NB4 (cell line): ENCODE data around the gene BDNF.

ENCODE experiments used
- DNase-seq: peaks from one replicate; pipeline ENCODE4 v3.0.0; 2010; ENCODE audit warnings: low read depth
- H3K4me3 ChIP-seq: one replicate; pipeline ENCODE4 v1.5.1; 2011; ENCODE audit warnings: mild to moderate bottlenecking, low read depth, low read length, moderate library complexity
- MYC ChIP-seq: IDR thresholded peaks from 2 replicates; pipeline ENCODE4 v1.6.1; 2011; ENCODE audit warnings: low read depth, low read length
- POLR2A ChIP-seq: IDR thresholded peaks from 2 replicates; pipeline ENCODE4 v1.6.1; 2011; ENCODE audit warnings: mild to moderate bottlenecking; ENCODE audit not compliant: insufficient read length; ENCODE audit errors: extremely low read depth
- TF ChIP-seq, protein P1 (sequence below): IDR thresholded peaks from one replicate; pipeline ENCODE4 v1.5.1; 2012; ENCODE audit warnings: low read depth, low read length
- TF ChIP-seq, protein P2 (sequence below): IDR thresholded peaks from 2 replicates; pipeline ENCODE4 v1.6.1; 2011; ENCODE audit warnings: low read depth, low read length

The BDNF gene

DNA sequence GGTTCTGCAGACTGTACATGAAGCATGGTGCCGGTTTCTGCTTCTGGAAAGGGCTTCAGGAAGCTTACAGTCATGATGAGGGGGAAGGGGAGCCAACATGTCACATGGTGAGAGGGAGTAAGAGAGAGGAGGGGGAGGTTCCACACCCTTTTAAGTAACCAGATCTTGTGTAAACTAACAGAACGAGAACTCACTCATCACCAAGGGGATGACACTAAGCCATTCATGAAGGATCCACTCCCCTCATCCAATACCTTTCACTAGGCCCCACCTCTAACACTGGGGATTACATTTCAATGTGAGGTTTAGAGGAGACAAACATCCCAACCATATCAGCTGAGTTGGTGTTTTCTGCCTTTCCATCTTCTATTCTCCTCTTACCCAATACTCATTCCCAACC is 83.5 kb downstream of the BDNF start:
- DNase-seq = no peak
- no peak for TF ChIP-seq MYC
- TF ChIP-seq, protein P1, sequence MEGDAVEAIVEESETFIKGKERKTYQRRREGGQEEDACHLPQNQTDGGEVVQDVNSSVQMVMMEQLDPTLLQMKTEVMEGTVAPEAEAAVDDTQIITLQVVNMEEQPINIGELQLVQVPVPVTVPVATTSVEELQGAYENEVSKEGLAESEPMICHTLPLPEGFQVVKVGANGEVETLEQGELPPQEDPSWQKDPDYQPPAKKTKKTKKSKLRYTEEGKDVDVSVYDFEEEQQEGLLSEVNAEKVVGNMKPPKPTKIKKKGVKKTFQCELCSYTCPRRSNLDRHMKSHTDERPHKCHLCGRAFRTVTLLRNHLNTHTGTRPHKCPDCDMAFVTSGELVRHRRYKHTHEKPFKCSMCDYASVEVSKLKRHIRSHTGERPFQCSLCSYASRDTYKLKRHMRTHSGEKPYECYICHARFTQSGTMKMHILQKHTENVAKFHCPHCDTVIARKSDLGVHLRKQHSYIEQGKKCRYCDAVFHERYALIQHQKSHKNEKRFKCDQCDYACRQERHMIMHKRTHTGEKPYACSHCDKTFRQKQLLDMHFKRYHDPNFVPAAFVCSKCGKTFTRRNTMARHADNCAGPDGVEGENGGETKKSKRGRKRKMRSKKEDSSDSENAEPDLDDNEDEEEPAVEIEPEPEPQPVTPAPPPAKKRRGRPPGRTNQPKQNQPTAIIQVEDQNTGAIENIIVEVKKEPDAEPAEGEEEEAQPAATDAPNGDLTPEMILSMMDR = no peak
- no peak for TF ChIP-seq POLR2A
- TF ChIP-seq, protein P2, sequence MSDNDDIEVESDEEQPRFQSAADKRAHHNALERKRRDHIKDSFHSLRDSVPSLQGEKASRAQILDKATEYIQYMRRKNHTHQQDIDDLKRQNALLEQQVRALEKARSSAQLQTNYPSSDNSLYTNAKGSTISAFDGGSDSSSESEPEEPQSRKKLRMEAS = no peak
- H3K4me3 ChIP-seq = no peak overlapping the region

DNA sequence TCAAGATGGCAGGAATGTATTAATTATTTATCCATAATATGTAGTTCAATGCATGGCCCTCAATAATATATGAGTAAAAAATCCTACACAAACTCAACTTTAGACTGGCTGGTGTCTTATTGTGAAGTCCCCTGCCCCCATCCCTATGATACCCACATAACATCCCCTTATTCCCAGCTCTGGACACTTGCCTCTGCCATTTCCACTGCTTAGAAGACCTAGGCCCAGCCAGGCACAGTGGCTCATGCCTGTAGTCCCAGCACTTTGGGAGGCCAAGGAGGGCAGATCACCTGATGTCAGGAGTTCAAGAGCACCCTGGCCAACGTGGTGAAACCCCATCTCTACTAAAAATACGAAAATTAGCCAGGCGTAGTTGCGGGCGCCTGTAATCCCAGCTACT is 84.4 kb downstream of the BDNF start:
- TF ChIP-seq MYC = no peak
- no peak overlapping the region for H3K4me3 ChIP-seq
- no peak for DNase-seq

DNA sequence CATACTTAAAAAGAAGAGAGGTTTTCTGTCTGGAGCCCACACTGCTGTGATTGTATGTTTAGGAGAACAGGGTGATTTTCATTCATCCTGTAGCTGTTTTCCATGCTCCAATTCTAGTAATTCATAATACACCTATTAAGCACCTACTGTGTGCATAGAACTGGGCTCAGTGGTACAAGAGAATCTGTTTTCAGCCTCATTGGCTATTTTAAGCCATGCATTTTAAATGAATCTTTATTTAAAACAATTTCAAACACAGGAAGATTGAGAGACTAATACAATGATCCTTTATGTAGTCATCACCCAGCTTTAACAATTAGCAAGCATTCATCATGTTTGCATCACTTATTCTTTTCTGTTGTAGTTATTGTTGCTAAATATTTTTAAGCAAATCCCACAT is 86.2 kb downstream of the BDNF start:
- no peak for DNase-seq
- TF ChIP-seq MYC (no peak), POLR2A (no peak)
- TF ChIP-seq, protein P2 = no peak
- TF ChIP-seq, protein P1 = no peak
- no peak overlapping the region for H3K4me3 ChIP-seq

DNA sequence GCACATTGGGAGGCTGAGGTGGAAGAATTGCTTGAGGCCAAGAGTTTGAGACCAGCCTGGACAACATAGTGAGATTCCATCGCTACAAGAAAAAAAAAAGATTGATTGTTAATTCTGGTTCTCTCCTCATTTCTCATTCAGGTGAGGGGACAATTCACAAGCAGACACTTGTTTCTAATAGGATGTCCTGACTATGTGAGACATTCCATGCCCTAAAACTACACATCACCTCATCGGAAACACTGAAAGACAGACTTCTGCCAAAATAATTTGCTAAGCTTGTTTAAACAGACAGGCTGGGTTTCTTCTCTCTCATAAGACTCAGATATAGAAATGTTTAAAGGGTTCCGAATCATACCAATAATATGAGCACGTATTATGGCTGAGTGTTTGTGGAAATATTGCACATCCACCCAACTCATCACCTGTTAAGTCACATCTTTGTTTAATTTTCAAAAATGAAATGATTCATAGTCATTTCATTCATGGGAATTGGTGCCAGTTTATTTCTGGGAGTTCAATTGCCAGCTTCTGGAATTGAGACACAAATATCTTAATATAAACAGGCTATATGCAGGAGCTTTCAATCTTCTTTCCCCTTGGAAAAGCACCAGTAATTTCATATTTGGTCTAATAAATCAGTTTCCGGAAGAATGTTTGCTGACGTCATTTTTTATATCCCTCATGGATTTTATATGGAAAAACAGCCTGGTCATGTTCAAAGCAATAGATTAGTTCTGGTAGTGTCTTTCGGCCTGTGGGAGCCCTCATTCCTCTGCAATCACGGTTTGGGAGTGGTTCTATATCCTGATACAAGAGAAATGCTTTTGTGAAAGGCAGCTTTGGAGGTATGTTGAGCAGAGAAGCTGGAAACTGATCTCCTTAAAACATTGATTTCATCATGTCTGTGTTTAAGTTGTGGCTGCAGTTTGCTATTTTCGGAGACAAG is 87.0 kb downstream of the BDNF start:
- no peak for TF ChIP-seq POLR2A
- no peak overlapping the region for H3K4me3 ChIP-seq
- no peak for DNase-seq

DNA sequence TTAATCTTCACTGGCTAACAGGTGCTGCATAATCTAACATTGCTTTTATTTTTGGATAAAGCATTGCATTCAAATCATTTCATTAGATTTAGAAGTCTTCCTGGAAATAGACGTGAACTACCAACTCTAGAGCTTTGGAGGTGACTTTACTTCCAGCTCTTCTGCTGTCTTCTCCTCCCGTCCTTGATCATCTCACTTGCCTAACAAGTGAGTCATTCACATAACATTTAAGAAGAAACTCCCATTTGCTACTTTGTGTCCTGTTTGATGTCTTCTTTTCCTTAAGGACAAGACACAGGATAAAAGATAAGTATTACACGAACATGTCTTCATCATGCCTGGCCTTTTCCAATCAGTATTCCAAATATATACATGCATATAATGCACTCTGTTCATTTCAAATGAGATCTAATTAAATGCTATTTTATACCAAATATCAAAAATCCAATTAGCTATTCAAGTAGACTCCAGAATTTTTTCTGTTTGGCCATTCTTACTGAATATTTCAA is 88.3 kb downstream of the BDNF start:
- no peak overlapping the region for H3K4me3 ChIP-seq
- TF ChIP-seq, protein P1 = no peak
- TF ChIP-seq POLR2A = no peak
- TF ChIP-seq, protein P2 = no peak
- no peak for TF ChIP-seq MYC
- DNase-seq = no peak

DNA sequence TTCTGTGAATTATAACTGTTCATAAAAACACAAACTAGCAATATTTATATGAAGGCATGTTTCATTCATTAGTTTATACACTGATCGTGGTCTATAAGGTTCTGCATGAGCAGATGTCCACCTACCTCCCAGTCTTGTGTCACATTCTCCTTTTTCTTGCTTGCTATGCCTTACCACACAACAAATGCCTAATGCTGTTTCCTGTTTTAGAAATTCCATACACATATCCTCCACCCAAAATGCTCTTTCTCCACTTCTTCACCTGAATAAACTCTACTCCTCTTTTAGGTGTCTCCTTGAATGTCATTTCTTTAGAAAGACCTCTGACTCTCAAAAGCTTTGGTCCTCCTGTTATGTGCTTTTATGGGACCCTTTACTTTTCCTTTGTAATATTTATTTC is 88.9 kb downstream of the BDNF start:
- TF ChIP-seq POLR2A = no peak
- TF ChIP-seq MYC = no peak
- TF ChIP-seq, protein P2 = no peak
- TF ChIP-seq, protein P1 = no peak
- no peak overlapping the region for H3K4me3 ChIP-seq
- no peak for DNase-seq

DNA sequence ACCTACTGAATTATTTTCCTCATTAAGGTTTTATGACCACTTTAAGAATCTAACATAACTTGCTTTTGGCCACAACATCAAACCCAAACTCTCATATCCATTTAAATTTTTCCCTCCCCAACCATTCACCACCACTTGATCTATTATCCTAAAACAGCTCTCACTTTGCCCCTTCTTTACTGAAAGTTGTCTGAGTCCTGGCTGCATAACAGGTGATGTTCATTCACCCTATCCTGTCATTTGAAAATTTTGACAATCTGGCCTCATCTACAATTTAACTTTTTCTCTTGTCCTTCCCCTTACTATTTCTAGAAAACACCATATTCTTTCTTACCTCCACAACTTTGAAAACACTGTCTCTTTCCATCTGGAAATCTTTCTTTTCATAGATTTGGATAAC is 89.3 kb downstream of the BDNF start:
- TF ChIP-seq MYC = no peak
- no peak for TF ChIP-seq POLR2A
- TF ChIP-seq, protein P1 = no peak
- TF ChIP-seq, protein P2 = no peak
- no peak for DNase-seq
- H3K4me3 ChIP-seq = no peak overlapping the region
